Mesenchymal stem cell (in vitro differentiated cells and primary cell): Measurements from ENCODE around the gene LRRK2.
"Not testable (repeated sequence)": the region's sequence is repeated elsewhere in the genome, so short reads cannot be mapped to it uniquely, and the experiment has no call there.

Experiments
- DNase-seq: peaks from one replicate; pipeline ENCODE4 v3.0.0-alpha.2; 2013
- H2AFZ ChIP-seq: one replicate; pipeline ENCODE4 v1.6.1; 2013; ENCODE audit warnings: low read depth, mild to moderate bottlenecking, control low read depth, inconsistent platforms, low read length, moderate library complexity
- H2AK5ac ChIP-seq: 2 replicates; pipeline ENCODE4 v1.6.1; 2013; ENCODE audit warnings: low read length, moderate library complexity, mild to moderate bottlenecking, inconsistent platforms; ENCODE audit not compliant: severe bottlenecking
- H2BK120ac ChIP-seq: one replicate; pipeline ENCODE4 v1.6.1; 2013; ENCODE audit warnings: low read depth, mild to moderate bottlenecking, inconsistent platforms, low read length, moderate library complexity
- H2BK12ac ChIP-seq, 2 experiments: one replicate each; pipeline ENCODE4 v1.6.1; 2013; ENCODE audit warnings: inconsistent platforms in 2 of 2, low read length in 2 of 2, mild to moderate bottlenecking in 2 of 2, moderate library complexity in 2 of 2, control low read depth in 1 of 2
- H2BK15ac ChIP-seq: one replicate; pipeline ENCODE4 v1.6.1; 2013; ENCODE audit warnings: mild to moderate bottlenecking, low read depth, inconsistent platforms; ENCODE audit not compliant: poor library complexity, severe bottlenecking
- H2BK5ac ChIP-seq: 2 replicates; pipeline ENCODE4 v1.6.1; 2013; ENCODE audit warnings: low read depth, mild to moderate bottlenecking, low read length, control low read depth, inconsistent platforms; ENCODE audit not compliant: poor library complexity, severe bottlenecking
- H3K14ac ChIP-seq, 2 experiments: one replicate each; pipeline ENCODE4 v1.6.1; 2013; ENCODE audit warnings: inconsistent platforms in 2 of 2, low read length in 2 of 2, control low read depth in 1 of 2, mild to moderate bottlenecking in 1 of 2, moderate library complexity in 1 of 2
- H3K18ac ChIP-seq, 2 experiments: one replicate each; pipeline ENCODE4 v1.6.1; 2013; ENCODE audit warnings: inconsistent platforms in 2 of 2, low read length in 2 of 2, control low read depth in 1 of 2, low read depth in 1 of 2, mild to moderate bottlenecking in 1 of 2
- H3K23ac ChIP-seq, 2 experiments: one replicate each; pipeline ENCODE4 v1.6.1; 2013; ENCODE audit warnings: inconsistent platforms in 2 of 2, low read length in 2 of 2, mild to moderate bottlenecking in 2 of 2, moderate library complexity in 2 of 2, control low read depth in 1 of 2
- H3K27ac ChIP-seq: 2 replicates; pipeline ENCODE4 v1.5.1; 2013; ENCODE audit warnings: mild to moderate bottlenecking, moderate library complexity, low read length, control low read depth, inconsistent platforms; ENCODE audit not compliant: poor library complexity, severe bottlenecking
- H3K27me3 ChIP-seq, 2 experiments: 2 replicates each; pipeline versions ENCODE4 v1.6.1 to v1.7.0; 2013; ENCODE audit warnings: low read length in 2 of 2, mild to moderate bottlenecking in 2 of 2, moderate library complexity in 2 of 2, control low read depth in 1 of 2, inconsistent platforms in 1 of 2; ENCODE audit not compliant: control insufficient read depth in 1 of 2, insufficient read depth in 1 of 2
- H3K36me3 ChIP-seq, 2 experiments: 2 replicates each; pipeline versions ENCODE4 v1.6.1 to v1.7.0; 2013; ENCODE audit warnings: low read length in 2 of 2, control low read depth in 1 of 2, inconsistent platforms in 1 of 2, low read depth in 1 of 2, mild to moderate bottlenecking in 1 of 2; ENCODE audit not compliant: insufficient read depth in 2 of 2, control insufficient read depth in 1 of 2
- H3K4ac ChIP-seq, 2 experiments: one replicate each; pipeline ENCODE4 v1.6.1; 2013; ENCODE audit warnings: inconsistent platforms in 2 of 2, low read length in 2 of 2, mild to moderate bottlenecking in 2 of 2, moderate library complexity in 2 of 2, control low read depth in 1 of 2, low read depth in 1 of 2
- H3K4me1 ChIP-seq: 2 replicates; pipeline ENCODE4 v1.6.1; 2013; ENCODE audit warnings: low read depth, low read length, control low read depth; ENCODE audit not compliant: control insufficient read depth, insufficient read depth
- H3K4me2 ChIP-seq: 2 replicates; pipeline ENCODE4 v1.6.1; 2013; ENCODE audit warnings: low read length, mild to moderate bottlenecking, inconsistent platforms; ENCODE audit not compliant: poor library complexity, severe bottlenecking
- H3K4me3 ChIP-seq, 2 experiments: 2 replicates each; pipeline versions ENCODE4 v1.5.1 to v1.7.0; 2013; ENCODE audit warnings: low read length in 2 of 2, mild to moderate bottlenecking in 2 of 2, control low read depth in 1 of 2, low read depth in 1 of 2; ENCODE audit not compliant: insufficient read depth in 1 of 2
- H3K79me1 ChIP-seq: replicated peaks from 2 replicates; pipeline ENCODE4 v1.6.1; 2013; ENCODE audit warnings: mild to moderate bottlenecking, control low read depth, low read length, inconsistent platforms; ENCODE audit not compliant: poor library complexity, severe bottlenecking
- H3K9ac ChIP-seq: 2 replicates; pipeline ENCODE4 v1.7.0; 2013; ENCODE audit warnings: mild to moderate bottlenecking, low read length, moderate library complexity
- H3K9me3 ChIP-seq: 2 replicates; pipeline ENCODE4 v1.7.0; 2013; ENCODE audit warnings: mild to moderate bottlenecking, low read length; ENCODE audit not compliant: control insufficient read depth
- H4K8ac ChIP-seq: one replicate; pipeline ENCODE4 v1.6.1; 2013; ENCODE audit warnings: inconsistent platforms, mild to moderate bottlenecking, low read length, moderate library complexity
- H4K91ac ChIP-seq: one replicate; pipeline ENCODE4 v1.6.1; 2013; ENCODE audit warnings: mild to moderate bottlenecking, low read length, inconsistent platforms
- WGBS: methylation state at CpG from one replicate; pipeline ENCODE4 v1.1.7; 2013; ENCODE audit warnings: mixed read lengths; 5-methylcytosine and 5-hydroxymethylcytosine counted together

The LRRK2 gene

DNA sequence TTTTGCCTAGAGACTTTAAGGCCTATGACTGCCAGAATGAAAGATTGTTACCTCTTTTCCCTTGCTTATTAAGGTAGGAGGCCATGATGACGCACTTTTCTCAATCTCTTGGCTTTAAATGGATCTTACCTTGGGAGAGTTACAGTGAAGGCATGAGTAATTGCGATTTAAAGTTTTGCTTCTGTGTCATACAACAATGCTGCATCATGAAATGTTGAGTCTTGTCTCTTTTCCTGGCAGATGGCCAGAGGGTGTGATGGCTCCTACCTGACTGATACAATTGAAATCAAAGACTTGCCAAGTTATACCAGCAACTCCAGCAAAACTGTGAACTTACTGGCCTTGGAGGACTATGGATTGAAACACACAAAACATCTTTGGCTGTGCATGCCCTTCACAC, 17.2 kb upstream of the LRRK2 start:
- no peak overlapping the region for H2AK5ac ChIP-seq
- 93% methylated on average over 2 of the region's 2 CpGs for WGBS
- H4K8ac ChIP-seq = no peak overlapping the region
- no peaks in the 10 kb centered on the region for H3K27me3 ChIP-seq
- no peak overlapping the region for H2BK15ac ChIP-seq
- no peak overlapping the region for H3K23ac ChIP-seq
- no peak overlapping the region for H3K4me2 ChIP-seq
- no peak overlapping the region for H2AFZ ChIP-seq
- no peak overlapping the region for H2BK12ac ChIP-seq
- H3K4me3 ChIP-seq = no peak overlapping the region
- H3K14ac ChIP-seq = no peak overlapping the region
- H4K91ac ChIP-seq = no peak overlapping the region
- H3K36me3 ChIP-seq = no peaks in the 10 kb centered on the region
- H3K18ac ChIP-seq = no peak overlapping the region
- no peak overlapping the region for H3K9ac ChIP-seq
- H2BK120ac ChIP-seq = no peak overlapping the region
- peaks cover 3% of the 10 kb centered on the region for H3K9me3 ChIP-seq
- H3K4ac ChIP-seq = no peak overlapping the region
- no peaks in the 10 kb centered on the region for H3K79me1 ChIP-seq
- no peak for DNase-seq
- H3K4me1 ChIP-seq = no peaks in the 10 kb centered on the region
- H3K27ac ChIP-seq = no peak overlapping the region
- H2BK5ac ChIP-seq = no peak overlapping the region

DNA sequence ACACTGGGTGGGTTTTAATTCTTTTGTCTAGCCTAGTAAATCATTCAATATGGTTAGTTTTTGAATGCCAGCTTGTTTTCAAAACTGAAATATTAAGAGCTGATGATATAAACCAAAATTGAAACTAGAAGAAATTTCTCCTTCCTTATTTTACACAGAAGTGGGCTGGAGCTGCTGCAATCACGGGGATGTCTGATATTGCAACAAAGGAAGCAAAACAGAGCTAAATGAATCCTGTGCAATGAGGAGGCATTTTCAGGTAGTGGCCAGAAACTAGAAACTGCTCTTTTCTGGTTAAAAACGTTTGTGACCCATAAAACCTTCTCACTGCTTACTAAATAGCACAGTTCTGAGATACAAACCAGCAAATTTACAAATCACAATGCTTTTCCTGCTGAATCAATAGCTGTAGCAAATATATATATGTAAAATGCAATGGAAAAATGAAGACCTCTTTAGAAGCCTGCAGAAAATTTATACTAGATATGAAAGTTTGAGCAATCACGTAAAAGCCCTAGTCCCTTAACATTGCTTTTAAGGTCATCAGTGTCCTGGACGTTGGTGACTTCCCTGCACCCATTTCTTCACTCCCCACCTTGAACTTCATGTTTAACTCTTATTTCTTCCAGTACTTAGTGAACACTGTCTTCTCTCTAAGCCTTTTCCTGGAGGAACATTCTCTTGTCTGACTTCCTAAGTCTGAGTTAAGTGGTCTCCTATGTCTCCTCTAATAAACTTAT, 15.9 kb upstream of the LRRK2 start:
- WGBS = 62% methylated on average over 4 of the region's 4 CpGs
- Histone ChIP-seq H3K27me3 (no peaks in the 10 kb centered on the region), H2AFZ (no peak overlapping the region), H2BK15ac (no peak overlapping the region), H2BK12ac (no peak overlapping the region), H3K14ac (no peak overlapping the region), H3K9me3 (peaks cover 3% of the 10 kb centered on the region), H3K18ac (no peak overlapping the region), H3K4ac (no peak overlapping the region), H3K4me2 (no peak overlapping the region), H2BK120ac (no peak overlapping the region), H2AK5ac (no peak overlapping the region), H3K23ac (no peak overlapping the region), H2BK5ac (no peak overlapping the region), H3K27ac (no peak overlapping the region), H3K4me1 (no peaks in the 10 kb centered on the region), H3K36me3 (no peaks in the 10 kb centered on the region), H3K79me1 (no peaks in the 10 kb centered on the region), H3K9ac (no peak overlapping the region), H4K8ac (no peak overlapping the region), H4K91ac (no peak overlapping the region), H3K4me3 (no peak overlapping the region)
- DNase-seq = no peak

DNA sequence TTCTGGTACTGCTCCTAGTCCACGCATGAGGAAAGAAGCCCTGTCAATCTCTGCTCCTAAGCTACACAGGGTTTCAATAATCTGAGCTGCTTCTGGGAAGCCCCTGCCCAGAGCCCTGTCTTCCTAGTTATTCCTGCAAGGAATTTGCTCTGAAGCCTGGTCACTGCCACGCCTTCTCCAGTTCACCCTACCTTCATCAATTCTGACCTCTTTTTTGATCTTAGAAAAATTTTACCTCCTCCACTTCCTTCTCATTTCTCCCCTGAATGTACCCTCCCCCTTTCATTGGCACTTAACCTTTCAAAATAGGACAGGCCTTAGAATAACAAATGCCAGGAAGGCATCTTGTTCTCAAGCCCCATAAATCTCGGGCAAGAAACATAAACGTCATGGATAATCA, 14.9 kb upstream of the LRRK2 start:
- Histone ChIP-seq H4K91ac (no peak overlapping the region), H3K36me3 (no peaks in the 10 kb centered on the region), H3K4me2 (no peak overlapping the region), H3K14ac (no peak overlapping the region), H3K4ac (no peak overlapping the region), H3K4me1 (no peaks in the 10 kb centered on the region), H2AK5ac (no peak overlapping the region), H2BK120ac (no peak overlapping the region), H2BK15ac (no peak overlapping the region), H2BK12ac (no peak overlapping the region), H2AFZ (no peak overlapping the region), H2BK5ac (no peak overlapping the region), H3K4me3 (no peak overlapping the region), H4K8ac (no peak overlapping the region), H3K27me3 (no peaks in the 10 kb centered on the region), H3K18ac (no peak overlapping the region), H3K9ac (no peak overlapping the region), H3K23ac (no peak overlapping the region), H3K27ac (no peak overlapping the region), H3K9me3 (peaks cover 3% of the 10 kb centered on the region), H3K79me1 (no peaks in the 10 kb centered on the region)
- no peak for DNase-seq
- WGBS = 89% methylated on average over 2 of the region's 4 CpGs

DNA sequence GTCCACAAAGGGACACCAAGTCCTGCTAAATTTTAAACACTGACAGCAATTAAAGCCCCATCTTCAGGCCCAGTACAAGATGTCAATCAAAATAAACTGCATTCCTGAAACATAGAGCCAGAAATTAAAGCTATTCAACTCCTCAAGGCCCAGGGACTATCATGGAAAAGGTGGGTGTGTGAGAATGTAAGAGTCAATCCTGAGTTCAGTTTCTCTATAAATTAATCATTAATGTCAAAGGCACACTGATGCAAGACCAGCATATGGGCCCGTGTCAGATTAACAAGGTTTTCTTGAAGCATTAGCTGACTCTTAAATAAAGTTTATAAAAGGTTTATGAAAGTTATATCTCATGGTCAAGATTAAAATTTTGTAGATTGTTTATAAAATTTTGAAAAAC, 13.6 kb upstream of the LRRK2 start:
- not testable (repeated sequence) for H3K4me2 ChIP-seq, H2BK12ac ChIP-seq, DNase-seq, H3K27me3 ChIP-seq, H2AK5ac ChIP-seq, H3K79me1 ChIP-seq, H3K23ac ChIP-seq, H3K18ac ChIP-seq, H4K91ac ChIP-seq, H3K9me3 ChIP-seq, H3K4me3 ChIP-seq, H3K14ac ChIP-seq, H4K8ac ChIP-seq, H2BK5ac ChIP-seq, H3K4me1 ChIP-seq, H3K36me3 ChIP-seq, H3K27ac ChIP-seq, H2BK120ac ChIP-seq, H2AFZ ChIP-seq, H3K9ac ChIP-seq, H3K4ac ChIP-seq, H2BK15ac ChIP-seq
- 100% methylated on average over 1 of the region's 1 CpG for WGBS
